B cell (primary cell): ENCODE measurements around the gene ATP10A. TPM values are rescaled to one million over a fixed set of nuclear protein-coding genes. Genes with fewer than 3 reads are reported as not detected.

ENCODE experiments used
- ATAC-seq: fragments of 200-7000 bp; cut with Tn5 transposase; one replicate; pipeline ENCODE4 v1.10.0; 2021; ENCODE audit warnings: low read depth, mild to moderate bottlenecking, moderate number of reproducible peaks, moderate library complexity
- CTCF ChIA-PET: fragments of 350-600 bp; sonication (Branson Sonifier 250); formaldehyde crosslinking; loops from one replicate; lab custom pipeline; 2021; ENCODE audit warnings: antibody characterized with exemption, inconsistent platforms; lab: Charles Lee
- POLR2A ChIA-PET: fragments of 350-600 bp; sonication (Branson Sonifier 250); formaldehyde crosslinking; loops from one replicate; lab custom pipeline; 2021; ENCODE audit warnings: antibody characterized with exemption; lab: Charles Lee
- DNase-seq: peaks from one replicate; pipeline ENCODE4 v3.0.0; 2013
- H2AFZ ChIP-seq: 2 replicates; pipeline ENCODE4 v1.6.1; 2012; ENCODE audit warnings: mild to moderate bottlenecking, low read depth, low read length; ENCODE audit not compliant: insufficient read depth, poor library complexity, severe bottlenecking
- H3K27ac ChIP-seq, 2 donors: 1 replicate in 1 of 2; 2 replicates in 1 of 2; pipeline ENCODE4 v1.5.1; 2012 to 2013; ENCODE audit warnings: low read length in 2 of 2, mild to moderate bottlenecking in 2 of 2, moderate library complexity in 1 of 2
- H3K27me3 ChIP-seq, 4 experiments: fragments of 200-600 bp in 1 of 4; sonication (generic) in 1 of 4; replicated peaks in 1 of 4; 1 replicate in 2 of 4; 2 replicates in 2 of 4; pipeline versions ENCODE4 v1.6.1 to v1.7.0; 2013 to 2016; ENCODE audit warnings: low read length in 3 of 4, mild to moderate bottlenecking in 2 of 4, mixed read lengths in 1 of 4, moderate library complexity in 1 of 4; ENCODE audit not compliant: insufficient read depth in 4 of 4, control insufficient read depth in 3 of 4; ENCODE audit errors: control extremely low read depth in 1 of 4
- H3K36me3 ChIP-seq, 2 experiments: replicated peaks in 1 of 2; 1 replicate in 1 of 2; 2 replicates in 1 of 2; pipeline versions ENCODE4 v1.6.1 to v1.7.1; 2013; ENCODE audit warnings: low read length in 1 of 2; ENCODE audit not compliant: insufficient read depth in 2 of 2, control insufficient read depth in 1 of 2; ENCODE audit errors: control extremely low read depth in 1 of 2, extremely low read depth in 1 of 2
- H3K4me1 ChIP-seq, 2 donors: fragments of 200-600 bp in 1 of 2; sonication (generic) in 1 of 2; 1 replicate in 1 of 2; 2 replicates in 1 of 2; pipeline versions ENCODE4 v1.5.1 to v1.6.1; 2013 to 2017; ENCODE audit warnings: low read length in 2 of 2; ENCODE audit not compliant: control insufficient read depth in 2 of 2, insufficient read depth in 2 of 2
- H3K4me2 ChIP-seq: replicated peaks from 2 replicates; pipeline ENCODE3; 2012; ENCODE audit warnings: mild to moderate bottlenecking, low read depth, low read length; ENCODE audit not compliant: poor library complexity, severe bottlenecking
- H3K4me3 ChIP-seq, 5 experiments: fragments of 200-600 bp in 1 of 5; sonication (generic) in 1 of 5; 1 replicate in 3 of 5; 2 replicates in 2 of 5; pipeline versions ENCODE4 v1.5.1 to v1.7.0; 2011 to 2016; ENCODE audit warnings: low read length in 4 of 5, mild to moderate bottlenecking in 4 of 5, low read depth in 2 of 5, control low read depth in 1 of 5, moderate library complexity in 1 of 5; ENCODE audit not compliant: insufficient read depth in 1 of 5; ENCODE audit errors: control extremely low read depth in 1 of 5, extremely low read depth in 1 of 5
- H3K79me2 ChIP-seq: fragments of 200-600 bp; sonication (generic); one replicate; pipeline ENCODE4 v1.6.0; 2016; ENCODE audit warnings: low read length; ENCODE audit not compliant: control insufficient read depth, insufficient read depth
- H3K9ac ChIP-seq: fragments of 200-600 bp; sonication (generic); 2 replicates; pipeline ENCODE4 v1.6.1; 2017; ENCODE audit warnings: mild to moderate bottlenecking, low read length, moderate library complexity
- H3K9me3 ChIP-seq, 3 donors: one replicate each; pipeline versions ENCODE4 v1.6.1 to v1.7.1; 2013; ENCODE audit warnings: low read length in 2 of 3; ENCODE audit not compliant: control insufficient read depth in 2 of 3, insufficient read depth in 1 of 3; ENCODE audit errors: control extremely low read depth in 1 of 3
- H4K20me1 ChIP-seq: 2 replicates; pipeline ENCODE4 v1.6.0; 2012; ENCODE audit warnings: mild to moderate bottlenecking, low read length; ENCODE audit not compliant: insufficient read depth, control insufficient read depth, poor library complexity, severe bottlenecking
- H3K27ac Mint-ChIP-seq: one replicate; pipeline ENCODE4 v1.8.0; 2021; ENCODE audit warnings: mixed read lengths
- H3K27me3 Mint-ChIP-seq: one replicate; pipeline ENCODE4 v1.8.0; 2021; ENCODE audit warnings: mixed read lengths
- H3K4me1 Mint-ChIP-seq: one replicate; pipeline ENCODE4 v1.8.0; 2021; ENCODE audit warnings: mixed read lengths
- H3K4me3 Mint-ChIP-seq: one replicate; pipeline ENCODE4 v1.8.0; 2021; ENCODE audit warnings: mixed read lengths
- H3K9me3 Mint-ChIP-seq: one replicate; pipeline ENCODE4 v1.8.0; 2022; ENCODE audit warnings: mixed read lengths; ENCODE audit not compliant: insufficient read depth
- EZH2 ChIP-seq: IDR thresholded peaks from 2 replicates; pipeline ENCODE4 v1.6.1; 2012; ENCODE audit warnings: borderline replicate concordance, low read depth, mild to moderate bottlenecking, moderate library complexity, low read length; ENCODE audit not compliant: insufficient read depth, poor library complexity, severe bottlenecking
- WGBS: methylation state at CpG from one replicate; pipeline ENCODE4 v1.1.5; 2013; ENCODE audit warnings: missing lambda C conversion rate; ENCODE audit not compliant: insufficient coverage; 5-methylcytosine and 5-hydroxymethylcytosine counted together
- intact Hi-C: fragments of 100-400 bp; cut with micrococcal nuclease; formaldehyde crosslinking; loops from one replicate; pipeline ENCODE4 v1.10.0; 2022
- polyA plus RNA-seq: library from polyadenylated mRNA; depleted of rRNA; stranded (reverse); fragments of >200 nt; gene quantifications from 2 replicates; pipeline ENCODE4 v1.2.3, GENCODE V29; 2012
- total RNA-seq, 2 donors: library from RNA; stranded (reverse); fragments of 120-200 nt in 1 of 2; gene quantifications; 1 replicate in 1 of 2; 2 replicates in 1 of 2; pipeline versions ENCODE4 v1.2.3 to v1.2.4, GENCODE V29; 2013 to 2022
- TF ChIP-seq, protein P1 (sequence below): fragments of 200-600 bp; IDR thresholded peaks from one replicate; pipeline ENCODE4 v1.8.0; 2022; ENCODE audit warnings: antibody characterized with exemption, mild to moderate bottlenecking

The ATP10A gene
- total and polyA plus RNA-seq, 2 donors (not counting 1 experiment from before 2014, with no cell fraction given): 0.21 to 0.22 TPM

DNA sequence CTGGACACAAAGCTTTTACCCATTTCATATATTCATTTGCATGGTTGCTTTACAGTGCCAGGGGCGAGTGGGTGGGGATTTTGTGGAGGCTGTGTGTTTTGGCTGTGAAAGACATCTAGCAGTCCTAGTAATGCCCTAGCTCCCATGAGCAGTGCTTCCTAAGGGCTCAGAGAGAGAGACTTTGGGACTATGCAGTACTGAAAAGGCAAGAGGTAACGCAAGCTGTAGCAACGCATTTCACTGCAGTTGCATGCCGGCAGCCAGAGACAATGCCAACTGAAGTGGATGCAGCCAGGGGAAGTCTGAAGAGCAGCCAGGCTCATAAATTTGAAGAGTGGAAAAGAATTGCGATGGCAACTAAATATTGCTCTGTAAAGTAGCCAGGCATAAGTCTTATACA, 27.4 kb upstream of the ATP10A start:
- 89% methylated on average over 5 of the region's 5 CpGs for WGBS
- Histone ChIP-seq H2AFZ (no peak overlapping the region), H4K20me1 (no peaks in the 10 kb centered on the region), H3K4me1 (no peaks in the 10 kb centered on the region), H3K27me3 (peaks cover 0 to 12% (median 6%) of the 10 kb centered on the region in 4 experiments), H3K4me3 (no peak overlapping the region), H3K79me2 (no peaks in the 10 kb centered on the region), H3K9ac (no peak overlapping the region), H3K36me3 (no peaks in the 10 kb centered on the region), H3K27ac (no peak overlapping the region), H3K9me3 (no peaks in the 10 kb centered on the region), H3K4me2 (no peak overlapping the region)
- intact Hi-C loops: no loop called here
- CTCF ChIA-PET: no interaction called here
- Mint-ChIP-seq H3K27me3 (peaks cover 23% of the 10 kb centered on the region), H3K4me1 (no peaks in the 10 kb centered on the region), H3K9me3 (no peaks in the 10 kb centered on the region), H3K27ac (no peak overlapping the region), H3K4me3 (no peak overlapping the region)
- POLR2A ChIA-PET: no interaction called here
- no peak for TF ChIP-seq EZH2
- TF ChIP-seq, protein P1, sequence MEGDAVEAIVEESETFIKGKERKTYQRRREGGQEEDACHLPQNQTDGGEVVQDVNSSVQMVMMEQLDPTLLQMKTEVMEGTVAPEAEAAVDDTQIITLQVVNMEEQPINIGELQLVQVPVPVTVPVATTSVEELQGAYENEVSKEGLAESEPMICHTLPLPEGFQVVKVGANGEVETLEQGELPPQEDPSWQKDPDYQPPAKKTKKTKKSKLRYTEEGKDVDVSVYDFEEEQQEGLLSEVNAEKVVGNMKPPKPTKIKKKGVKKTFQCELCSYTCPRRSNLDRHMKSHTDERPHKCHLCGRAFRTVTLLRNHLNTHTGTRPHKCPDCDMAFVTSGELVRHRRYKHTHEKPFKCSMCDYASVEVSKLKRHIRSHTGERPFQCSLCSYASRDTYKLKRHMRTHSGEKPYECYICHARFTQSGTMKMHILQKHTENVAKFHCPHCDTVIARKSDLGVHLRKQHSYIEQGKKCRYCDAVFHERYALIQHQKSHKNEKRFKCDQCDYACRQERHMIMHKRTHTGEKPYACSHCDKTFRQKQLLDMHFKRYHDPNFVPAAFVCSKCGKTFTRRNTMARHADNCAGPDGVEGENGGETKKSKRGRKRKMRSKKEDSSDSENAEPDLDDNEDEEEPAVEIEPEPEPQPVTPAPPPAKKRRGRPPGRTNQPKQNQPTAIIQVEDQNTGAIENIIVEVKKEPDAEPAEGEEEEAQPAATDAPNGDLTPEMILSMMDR: no peak
- DNase-seq (no peak), ATAC-seq (no peak)

DNA sequence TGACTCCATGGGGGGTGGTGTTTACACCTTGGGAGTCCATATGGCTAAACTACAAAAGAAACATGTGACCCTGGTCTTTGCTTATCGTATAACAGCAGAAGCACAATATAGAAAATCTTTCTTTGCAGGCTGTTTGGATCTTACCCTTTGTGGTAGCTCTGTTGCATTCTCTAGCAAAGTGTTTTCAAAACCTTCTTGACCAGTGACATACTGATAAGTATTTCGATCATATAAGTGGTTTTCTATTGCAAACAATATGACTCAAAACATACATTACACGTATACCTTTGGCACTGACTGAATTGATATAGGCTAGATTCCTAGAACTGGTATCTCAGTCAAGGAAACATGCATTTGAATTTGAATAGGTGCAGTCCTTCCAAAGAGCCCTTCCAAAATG, 24.7 kb upstream of the ATP10A start:
- POLR2A ChIA-PET: no interaction called here

More for the DNA sequence above, 24.7 kb upstream of the ATP10A start:
- no peaks in the 10 kb centered on the region for H3K79me2 ChIP-seq
- TF ChIP-seq, protein P1: no peak
- no peak for TF ChIP-seq EZH2
- no peak overlapping the region for H3K4me3 ChIP-seq
- ATAC-seq (no peak), DNase-seq (no peak)
- no peaks in the 10 kb centered on the region for H3K4me1 ChIP-seq
- no peaks in the 10 kb centered on the region for H3K9me3 ChIP-seq
- peaks cover 13% of the 10 kb centered on the region for H3K27me3 Mint-ChIP-seq
- H3K27ac Mint-ChIP-seq: no peak overlapping the region
- WGBS: no CpG with 5 or more reads among the region's 3 CpGs
- no peaks in the 10 kb centered on the region for H3K9me3 Mint-ChIP-seq
- no peak overlapping the region for H3K4me3 Mint-ChIP-seq
- H2AFZ ChIP-seq: no peak overlapping the region
- H3K9ac ChIP-seq: no peak overlapping the region
- no peak overlapping the region for H3K27ac ChIP-seq
- H3K4me2 ChIP-seq: no peak overlapping the region
- no peaks in the 10 kb centered on the region for H3K4me1 Mint-ChIP-seq
- intact Hi-C loops: no loop called here
- no peaks in the 10 kb centered on the region for H3K36me3 ChIP-seq
- CTCF ChIA-PET: no interaction called here
- peaks cover 0 to 10% (median 4%) of the 10 kb centered on the region in 4 experiments for H3K27me3 ChIP-seq
- no peaks in the 10 kb centered on the region for H4K20me1 ChIP-seq
